Measurements from ENCODE around the gene LILRB3.

DNA sequence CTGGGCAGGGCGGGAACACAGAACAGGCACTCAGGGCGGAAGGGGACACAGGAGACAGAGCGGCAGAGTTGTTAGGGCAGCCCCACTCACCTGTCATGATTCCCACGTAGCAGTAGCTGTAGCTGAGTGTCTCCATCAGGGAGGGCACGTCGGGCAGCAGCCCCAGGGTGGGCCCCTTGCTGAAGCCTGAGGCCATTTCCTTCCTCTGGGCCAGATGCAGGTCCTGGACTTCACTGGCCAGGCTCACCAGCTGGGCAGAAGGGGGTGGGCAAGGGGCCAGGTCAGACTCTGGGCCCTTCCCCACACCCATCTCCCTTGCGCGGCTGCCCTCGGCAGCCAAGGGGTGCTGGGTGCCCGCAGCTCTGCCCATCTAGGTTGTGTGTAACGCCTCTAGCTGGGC is 39.4 kb downstream of the LILRB3 start:
- TF ChIP-seq CTCF (IDR thresholded peaks at IDR 0.05) = no peak
- no peak for TF ChIP-seq POLR2A (IDR thresholded peaks at IDR 0.05)

Measured in uterus (tissue), 2 donors.